ENCODE results near the gene FAM81B.

Gene FAM81B

GRCh38 chr5:95403996-95404395 is 12.8 kb downstream of the FAM81B start:
- no peak for DNase-seq

- no peak for DNase-seq
These were observed 15.4 kb downstream of the FAM81B start for GRCh38 chr5:95406426-95407090.

GRCh38 chr5:95410279-95410678 is 19.1 kb downstream of the FAM81B start:
- no peak for DNase-seq

- no peak for DNase-seq
These were observed 20.3 kb downstream of the FAM81B start for GRCh38 chr5:95411474-95411873.

GRCh38 chr5:95414451-95414850 is 23.3 kb downstream of the FAM81B start:
- DNase-seq, result no peak

GRCh38 chr5:95417971-95418370 is 26.8 kb downstream of the FAM81B start:
- no peak for DNase-seq

GRCh38 chr5:95422838-95423237 is 31.7 kb downstream of the FAM81B start:
- DNase-seq, result no peak

GRCh38 chr5:95424016-95424415 is 32.9 kb downstream of the FAM81B start:
- no peak for DNase-seq

GRCh38 chr5:95424526-95424925 is 33.4 kb downstream of the FAM81B start:
- DNase-seq, result no peak

- DNase-seq, result no peak
These were observed 35.1 kb downstream of the FAM81B start for GRCh38 chr5:95426227-95426626.

- DNase-seq, result no peak
These were observed 41.6 kb downstream of the FAM81B start for GRCh38 chr5:95432779-95433178.

- no peak for DNase-seq
These were observed 48.8 kb downstream of the FAM81B start for GRCh38 chr5:95439801-95440493.

GRCh38 chr5:95440825-95441224 is 49.7 kb downstream of the FAM81B start:
- DNase-seq, result no peak

GRCh38 chr5:95441636-95442035 is 50.5 kb downstream of the FAM81B start:
- no peak for DNase-seq

GRCh38 chr5:95445442-95445841 is 54.3 kb downstream of the FAM81B start:
- DNase-seq, result no peak

GRCh38 chr5:95445995-95446394 is 54.8 kb downstream of the FAM81B start:
- no peak for DNase-seq

GRCh38 chr5:95446560-95447221 is 55.5 kb downstream of the FAM81B start:
- DNase-seq, result no peak

- DNase-seq, result no peak
These were observed 56.8 kb downstream of the FAM81B start for GRCh38 chr5:95447961-95448360.

GRCh38 chr5:95448789-95449188 is 57.6 kb downstream of the FAM81B start:
- no peak for DNase-seq

- DNase-seq, result no peak
These were observed 58.3 kb downstream of the FAM81B start for GRCh38 chr5:95449460-95449859.

- DNase-seq, result no peak
These were observed 63.4 kb downstream of the FAM81B start for GRCh38 chr5:95454536-95454935.

GRCh38 chr5:95460665-95461064 is 69.5 kb downstream of the FAM81B start:
- DNase-seq, result no peak

- DNase-seq, result no peak
These were observed 80.3 kb downstream of the FAM81B start for GRCh38 chr5:95471487-95471886.

- DNase-seq, result no peak
These were observed 80.8 kb downstream of the FAM81B start for GRCh38 chr5:95471942-95472341.

Measured in T-helper 1 cell (primary cell).